H1 (cell line): ENCODE data around the gene GRIK1. TPM values are rescaled to one million over a fixed set of nuclear protein-coding genes. Genes with fewer than 3 reads are reported as not detected.

Source experiments
- EP300 ChIP-seq, 2 experiments: IDR thresholded peaks; 1 replicate in 1 of 2; 2 replicates in 1 of 2; pipeline ENCODE4 v1.6.1; 2011 to 2012; ENCODE audit warnings: low read depth in 2 of 2, low read length in 2 of 2, mild to moderate bottlenecking in 2 of 2, borderline replicate concordance in 1 of 2, inconsistent platforms in 1 of 2, moderate library complexity in 1 of 2
- EZH2 ChIP-seq: fragments of 200-600 bp; sonication (generic); IDR thresholded peaks from 2 replicates; pipeline ENCODE4 v1.7.1; 2012; ENCODE audit warnings: low read depth, mild to moderate bottlenecking, moderate library complexity, low read length, inconsistent platforms; ENCODE audit not compliant: severe bottlenecking
- FOSL1 ChIP-seq: IDR thresholded peaks from 2 replicates; pipeline ENCODE4 v1.6.1; 2011; ENCODE audit warnings: mild to moderate bottlenecking, low read depth, low read length, moderate library complexity; ENCODE audit not compliant: insufficient read depth
- HDAC2 ChIP-seq, 2 experiments: fragments of 300-600 bp in 1 of 2; sonication (generic) in 1 of 2; IDR thresholded peaks; 2 replicates each; pipeline ENCODE4 v1.6.1; 2011 to 2012; ENCODE audit warnings: low read depth in 2 of 2, low read length in 2 of 2, mild to moderate bottlenecking in 2 of 2, moderate library complexity in 2 of 2, borderline replicate concordance in 1 of 2, inconsistent platforms in 1 of 2
- KDM5A ChIP-seq: fragments of 200-600 bp; IDR thresholded peaks from 2 replicates; pipeline ENCODE4 v1.7.1; 2012; ENCODE audit warnings: mild to moderate bottlenecking, low read length, inconsistent platforms, mixed read lengths
- SRF ChIP-seq: IDR thresholded peaks from 2 replicates; pipeline ENCODE4 v1.6.1; 2011; ENCODE audit warnings: mild to moderate bottlenecking, low read depth, low read length, moderate library complexity
- SUZ12 ChIP-seq: fragments of 200-600 bp; sonication (generic); IDR thresholded peaks from 2 replicates; pipeline ENCODE4 v1.6.1; 2012; ENCODE audit warnings: mild to moderate bottlenecking, inconsistent platforms, low read length, moderate library complexity, mixed read lengths
- TAF7 ChIP-seq: optimal IDR thresholded peaks from 2 replicates; pipeline ENCODE3; 2011; ENCODE audit warnings: low read depth, mild to moderate bottlenecking, inconsistent platforms, low read length, moderate library complexity, borderline replicate concordance
- polyA plus RNA-seq, 7 experiments: library from polyadenylated mRNA; depleted of rRNA in 3 of 7; stranded (reverse) in 5 of 7; unstranded in 2 of 7; fragments of >200 nt in 5 of 7; fragments of 200-250 nt in 2 of 7; gene quantifications; 1 replicate in 5 of 7; 2 replicates in 1 of 7; 4 replicates in 1 of 7; pipeline versions ENCODE4 v1.2.1 to v1.2.3, GENCODE V29; 2011 to 2013; ENCODE audit warnings: missing spikeins in 2 of 7, mixed read lengths in 2 of 7
- total RNA-seq: library from RNA; stranded (reverse); fragmentation: NEBNext Ultra II Directional; extraction: Animal tissue kit (Norgen Biotek cat#: 25700); gene quantifications from 2 replicates; pipeline ENCODE4 v1.2.1, GENCODE V29; 2021
- TF ChIP-seq, protein P1 (sequence below): fragments of 300-600 bp; sonication (generic); IDR thresholded peaks from 2 replicates; pipeline ENCODE4 v1.7.1; 2012; ENCODE audit warnings: low read length, moderate library complexity, mild to moderate bottlenecking, inconsistent platforms; ENCODE audit not compliant: insufficient replicate concordance
- TF ChIP-seq, protein P2 (sequence below): IDR thresholded peaks from 2 replicates; pipeline ENCODE4 v1.6.1; 2012; ENCODE audit warnings: low read length, inconsistent platforms

The GRIK1 gene
- total and polyA plus RNA-seq, 2 of the 8 experiments (the other 6 are each of a cell fraction or from before 2014, with no cell fraction given), result 0.11 to 0.32 TPM

DNA sequence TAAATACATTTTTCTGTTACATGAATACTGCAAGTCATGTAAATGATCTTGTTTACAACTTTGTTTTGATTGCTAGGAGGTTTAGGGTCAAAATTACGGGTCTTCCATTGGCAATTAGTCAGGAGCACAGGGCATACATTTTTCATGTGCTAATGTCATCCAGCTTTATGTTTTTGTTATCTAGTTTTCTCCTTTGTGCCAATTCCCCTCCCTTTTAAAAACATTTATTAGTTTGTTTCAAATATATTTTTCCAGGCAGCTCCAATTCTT, 280.9 kb downstream of the GRIK1 start (continued):
- TF ChIP-seq, protein P1, sequence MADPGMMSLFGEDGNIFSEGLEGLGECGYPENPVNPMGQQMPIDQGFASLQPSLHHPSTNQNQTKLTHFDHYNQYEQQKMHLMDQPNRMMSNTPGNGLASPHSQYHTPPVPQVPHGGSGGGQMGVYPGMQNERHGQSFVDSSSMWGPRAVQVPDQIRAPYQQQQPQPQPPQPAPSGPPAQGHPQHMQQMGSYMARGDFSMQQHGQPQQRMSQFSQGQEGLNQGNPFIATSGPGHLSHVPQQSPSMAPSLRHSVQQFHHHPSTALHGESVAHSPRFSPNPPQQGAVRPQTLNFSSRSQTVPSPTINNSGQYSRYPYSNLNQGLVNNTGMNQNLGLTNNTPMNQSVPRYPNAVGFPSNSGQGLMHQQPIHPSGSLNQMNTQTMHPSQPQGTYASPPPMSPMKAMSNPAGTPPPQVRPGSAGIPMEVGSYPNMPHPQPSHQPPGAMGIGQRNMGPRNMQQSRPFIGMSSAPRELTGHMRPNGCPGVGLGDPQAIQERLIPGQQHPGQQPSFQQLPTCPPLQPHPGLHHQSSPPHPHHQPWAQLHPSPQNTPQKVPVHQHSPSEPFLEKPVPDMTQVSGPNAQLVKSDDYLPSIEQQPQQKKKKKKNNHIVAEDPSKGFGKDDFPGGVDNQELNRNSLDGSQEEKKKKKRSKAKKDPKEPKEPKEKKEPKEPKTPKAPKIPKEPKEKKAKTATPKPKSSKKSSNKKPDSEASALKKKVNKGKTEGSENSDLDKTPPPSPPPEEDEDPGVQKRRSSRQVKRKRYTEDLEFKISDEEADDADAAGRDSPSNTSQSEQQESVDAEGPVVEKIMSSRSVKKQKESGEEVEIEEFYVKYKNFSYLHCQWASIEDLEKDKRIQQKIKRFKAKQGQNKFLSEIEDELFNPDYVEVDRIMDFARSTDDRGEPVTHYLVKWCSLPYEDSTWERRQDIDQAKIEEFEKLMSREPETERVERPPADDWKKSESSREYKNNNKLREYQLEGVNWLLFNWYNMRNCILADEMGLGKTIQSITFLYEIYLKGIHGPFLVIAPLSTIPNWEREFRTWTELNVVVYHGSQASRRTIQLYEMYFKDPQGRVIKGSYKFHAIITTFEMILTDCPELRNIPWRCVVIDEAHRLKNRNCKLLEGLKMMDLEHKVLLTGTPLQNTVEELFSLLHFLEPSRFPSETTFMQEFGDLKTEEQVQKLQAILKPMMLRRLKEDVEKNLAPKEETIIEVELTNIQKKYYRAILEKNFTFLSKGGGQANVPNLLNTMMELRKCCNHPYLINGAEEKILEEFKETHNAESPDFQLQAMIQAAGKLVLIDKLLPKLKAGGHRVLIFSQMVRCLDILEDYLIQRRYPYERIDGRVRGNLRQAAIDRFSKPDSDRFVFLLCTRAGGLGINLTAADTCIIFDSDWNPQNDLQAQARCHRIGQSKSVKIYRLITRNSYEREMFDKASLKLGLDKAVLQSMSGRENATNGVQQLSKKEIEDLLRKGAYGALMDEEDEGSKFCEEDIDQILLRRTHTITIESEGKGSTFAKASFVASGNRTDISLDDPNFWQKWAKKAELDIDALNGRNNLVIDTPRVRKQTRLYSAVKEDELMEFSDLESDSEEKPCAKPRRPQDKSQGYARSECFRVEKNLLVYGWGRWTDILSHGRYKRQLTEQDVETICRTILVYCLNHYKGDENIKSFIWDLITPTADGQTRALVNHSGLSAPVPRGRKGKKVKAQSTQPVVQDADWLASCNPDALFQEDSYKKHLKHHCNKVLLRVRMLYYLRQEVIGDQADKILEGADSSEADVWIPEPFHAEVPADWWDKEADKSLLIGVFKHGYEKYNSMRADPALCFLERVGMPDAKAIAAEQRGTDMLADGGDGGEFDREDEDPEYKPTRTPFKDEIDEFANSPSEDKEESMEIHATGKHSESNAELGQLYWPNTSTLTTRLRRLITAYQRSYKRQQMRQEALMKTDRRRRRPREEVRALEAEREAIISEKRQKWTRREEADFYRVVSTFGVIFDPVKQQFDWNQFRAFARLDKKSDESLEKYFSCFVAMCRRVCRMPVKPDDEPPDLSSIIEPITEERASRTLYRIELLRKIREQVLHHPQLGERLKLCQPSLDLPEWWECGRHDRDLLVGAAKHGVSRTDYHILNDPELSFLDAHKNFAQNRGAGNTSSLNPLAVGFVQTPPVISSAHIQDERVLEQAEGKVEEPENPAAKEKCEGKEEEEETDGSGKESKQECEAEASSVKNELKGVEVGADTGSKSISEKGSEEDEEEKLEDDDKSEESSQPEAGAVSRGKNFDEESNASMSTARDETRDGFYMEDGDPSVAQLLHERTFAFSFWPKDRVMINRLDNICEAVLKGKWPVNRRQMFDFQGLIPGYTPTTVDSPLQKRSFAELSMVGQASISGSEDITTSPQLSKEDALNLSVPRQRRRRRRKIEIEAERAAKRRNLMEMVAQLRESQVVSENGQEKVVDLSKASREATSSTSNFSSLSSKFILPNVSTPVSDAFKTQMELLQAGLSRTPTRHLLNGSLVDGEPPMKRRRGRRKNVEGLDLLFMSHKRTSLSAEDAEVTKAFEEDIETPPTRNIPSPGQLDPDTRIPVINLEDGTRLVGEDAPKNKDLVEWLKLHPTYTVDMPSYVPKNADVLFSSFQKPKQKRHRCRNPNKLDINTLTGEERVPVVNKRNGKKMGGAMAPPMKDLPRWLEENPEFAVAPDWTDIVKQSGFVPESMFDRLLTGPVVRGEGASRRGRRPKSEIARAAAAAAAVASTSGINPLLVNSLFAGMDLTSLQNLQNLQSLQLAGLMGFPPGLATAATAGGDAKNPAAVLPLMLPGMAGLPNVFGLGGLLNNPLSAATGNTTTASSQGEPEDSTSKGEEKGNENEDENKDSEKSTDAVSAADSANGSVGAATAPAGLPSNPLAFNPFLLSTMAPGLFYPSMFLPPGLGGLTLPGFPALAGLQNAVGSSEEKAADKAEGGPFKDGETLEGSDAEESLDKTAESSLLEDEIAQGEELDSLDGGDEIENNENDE, result no peak
- TF ChIP-seq HDAC2 (IDR thresholded peaks at IDR 0.05; ENCODE audit: borderline replicate concordance in 1 of 2, low read depth in 2 of 2, low read length in 2 of 2) (no peak), SRF (no peak), EZH2 (no peak), EP300 (IDR thresholded peaks at IDR 0.05; ENCODE audit: borderline replicate concordance in 1 of 2, low read depth in 2 of 2, low read length in 2 of 2) (no peak), TAF7 (no peak), FOSL1 (no peak), KDM5A (no peak), SUZ12 (no peak)
- TF ChIP-seq, protein P2, sequence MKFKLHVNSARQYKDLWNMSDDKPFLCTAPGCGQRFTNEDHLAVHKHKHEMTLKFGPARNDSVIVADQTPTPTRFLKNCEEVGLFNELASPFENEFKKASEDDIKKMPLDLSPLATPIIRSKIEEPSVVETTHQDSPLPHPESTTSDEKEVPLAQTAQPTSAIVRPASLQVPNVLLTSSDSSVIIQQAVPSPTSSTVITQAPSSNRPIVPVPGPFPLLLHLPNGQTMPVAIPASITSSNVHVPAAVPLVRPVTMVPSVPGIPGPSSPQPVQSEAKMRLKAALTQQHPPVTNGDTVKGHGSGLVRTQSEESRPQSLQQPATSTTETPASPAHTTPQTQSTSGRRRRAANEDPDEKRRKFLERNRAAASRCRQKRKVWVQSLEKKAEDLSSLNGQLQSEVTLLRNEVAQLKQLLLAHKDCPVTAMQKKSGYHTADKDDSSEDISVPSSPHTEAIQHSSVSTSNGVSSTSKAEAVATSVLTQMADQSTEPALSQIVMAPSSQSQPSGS, result no peak
